Measurements from ENCODE around the gene MRPL41.
A peak's percentile ranks its signal among the peaks of the same experiment; 100 is the strongest.
"Not testable (repeated sequence)": the region's sequence is repeated elsewhere in the genome, so short reads cannot be mapped to it uniquely, and the experiment has no call there.

Gene MRPL41

DNA sequence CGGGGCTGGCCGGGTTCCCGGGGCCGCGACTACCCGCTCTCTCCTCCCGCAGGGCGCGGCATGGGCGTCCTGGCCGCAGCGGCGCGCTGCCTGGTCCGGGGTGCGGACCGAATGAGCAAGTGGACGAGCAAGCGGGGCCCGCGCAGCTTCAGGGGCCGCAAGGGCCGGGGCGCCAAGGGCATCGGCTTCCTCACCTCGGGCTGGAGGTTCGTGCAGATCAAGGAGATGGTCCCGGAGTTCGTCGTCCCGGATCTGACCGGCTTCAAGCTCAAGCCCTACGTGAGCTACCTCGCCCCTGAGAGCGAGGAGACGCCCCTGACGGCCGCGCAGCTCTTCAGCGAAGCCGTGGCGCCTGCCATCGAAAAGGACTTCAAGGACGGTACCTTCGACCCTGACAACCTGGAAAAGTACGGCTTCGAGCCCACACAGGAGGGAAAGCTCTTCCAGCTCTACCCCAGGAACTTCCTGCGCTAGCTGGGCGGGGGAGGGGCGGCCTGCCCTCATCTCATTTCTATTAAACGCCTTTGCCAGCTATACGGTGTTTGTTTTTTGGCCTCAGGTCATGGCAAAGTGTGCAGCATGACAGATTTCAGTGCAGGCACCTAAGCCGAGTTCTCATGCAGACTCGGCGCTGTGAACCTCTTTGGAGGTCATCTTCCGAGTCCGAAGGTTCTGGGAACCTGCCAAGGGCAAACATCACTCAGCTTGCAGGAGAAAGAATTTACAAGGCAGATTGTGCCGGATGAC, 516 bp downstream of the MRPL41 start:
- no peak for DNase-seq
- Histone ChIP-seq H3K4me3 (ENCODE audit: low read depth, low read length) (peak overlapping the region; percentile 81), H3K4me1 (peaks cover 6% of the 10 kb centered on the region), H3K9me3 (no peaks in the 10 kb centered on the region), H3K27me3 (no peaks in the 10 kb centered on the region), H3K36me3 (peaks cover 37% of the 10 kb centered on the region)
- no peak for TF ChIP-seq CTCF (IDR thresholded peaks at IDR 0.05; ENCODE audit: low read depth, low read length)

DNA sequence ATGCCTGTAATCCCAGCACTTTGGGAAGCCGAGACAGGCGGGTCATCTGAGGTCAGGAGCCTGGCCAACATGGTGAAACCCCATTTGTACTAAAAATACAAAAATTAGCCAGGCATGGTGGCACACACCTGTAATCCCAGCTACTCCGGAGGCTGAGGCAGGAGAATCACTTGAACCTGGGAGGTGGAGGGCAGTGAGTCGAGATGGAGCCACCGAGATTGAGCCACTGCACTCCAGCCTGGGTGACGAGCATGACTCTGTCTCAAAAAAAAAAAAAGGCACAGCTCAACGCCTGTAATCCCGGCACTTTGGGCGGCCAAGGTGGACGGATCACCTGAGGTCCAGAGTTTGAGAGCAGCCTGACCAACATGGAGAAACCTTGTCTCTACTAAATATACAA, 2.0 kb downstream of the MRPL41 start:
- H3K9me3 ChIP-seq; H3K27me3 ChIP-seq; H3K4me3 ChIP-seq (ENCODE audit: low read depth, low read length); DNase-seq; H3K4me1 ChIP-seq: not testable (repeated sequence)
- H3K36me3 ChIP-seq: peaks cover 51% of the 10 kb centered on the region

DNA sequence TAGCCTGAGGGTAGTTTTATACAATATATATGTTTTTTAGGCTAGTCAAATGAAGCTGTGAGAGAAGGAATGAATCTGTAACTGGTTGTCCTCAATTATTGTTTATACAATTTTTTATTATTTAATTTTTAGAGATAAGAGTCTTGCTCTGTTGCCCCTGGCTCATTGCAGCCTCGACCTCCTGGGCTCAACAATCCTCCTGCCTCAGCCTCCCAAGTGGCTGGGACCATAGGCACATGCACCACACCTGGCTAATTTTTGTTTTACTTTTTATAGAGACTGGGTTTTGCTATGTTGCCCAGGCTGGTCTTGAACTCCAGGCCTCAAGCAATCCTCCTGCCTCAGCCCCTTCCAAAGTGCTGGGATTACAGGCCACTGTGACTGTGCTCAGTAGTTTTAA, 2.7 kb downstream of the MRPL41 start:
- H3K4me1 ChIP-seq: peaks cover 6% of the 10 kb centered on the region
- DNase-seq: no peak
- no peak for TF ChIP-seq CTCF (IDR thresholded peaks at IDR 0.05; ENCODE audit: low read depth, low read length)
- peaks cover 56% of the 10 kb centered on the region for H3K36me3 ChIP-seq
- H3K4me3 ChIP-seq (ENCODE audit: low read depth, low read length): no peak overlapping the region
- H3K9me3 ChIP-seq: no peaks in the 10 kb centered on the region
- H3K27me3 ChIP-seq: no peaks in the 10 kb centered on the region

DNA sequence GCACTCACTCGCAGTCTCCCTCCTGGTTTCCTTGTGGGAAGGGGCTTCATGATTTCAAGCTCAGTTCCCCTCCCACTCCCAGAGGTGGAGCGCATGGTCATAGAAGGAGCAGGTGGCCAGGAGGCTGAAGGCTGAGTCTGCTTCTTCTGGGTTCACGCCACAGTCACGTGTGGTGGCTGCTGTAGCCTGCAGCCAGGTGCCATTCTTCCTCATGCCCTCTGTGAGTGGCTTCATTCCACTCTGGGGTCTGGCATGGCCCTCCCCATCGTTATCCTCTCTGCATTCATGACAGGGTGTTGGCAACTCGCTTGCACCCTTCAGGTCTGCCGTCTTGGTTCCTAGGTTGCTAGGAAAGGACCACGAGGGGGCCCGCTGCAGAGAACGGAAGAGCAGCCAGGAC, 3.5 kb downstream of the MRPL41 start:
- peaks cover 62% of the 10 kb centered on the region for H3K36me3 ChIP-seq
- peaks cover 1% of the 10 kb centered on the region for H3K4me1 ChIP-seq
- H3K27me3 ChIP-seq: no peaks in the 10 kb centered on the region
- DNase-seq: no peak
- no peaks in the 10 kb centered on the region for H3K9me3 ChIP-seq
- TF ChIP-seq CTCF (IDR thresholded peaks at IDR 0.05; ENCODE audit: low read depth, low read length): no peak
- no peak overlapping the region for H3K4me3 ChIP-seq (ENCODE audit: low read depth, low read length)

GRCh38 chr9:137556069-137556838, 4.6 kb downstream of the MRPL41 start:
- Histone ChIP-seq H3K36me3 (peaks cover 67% of the 10 kb centered on the region), H3K9me3 (no peaks in the 10 kb centered on the region), H3K27me3 (no peaks in the 10 kb centered on the region), H3K4me1 (no peaks in the 10 kb centered on the region), H3K4me3 (ENCODE audit: low read depth, low read length) (no peak overlapping the region)
- DNase-seq: no peak
- no peak for TF ChIP-seq CTCF (IDR thresholded peaks at IDR 0.05; ENCODE audit: low read depth, low read length)

GRCh38 chr9:137558127-137558526, 6.4 kb downstream of the MRPL41 start:
- Histone ChIP-seq H3K4me3 (ENCODE audit: low read depth, low read length) (no peak overlapping the region), H3K27me3 (no peaks in the 10 kb centered on the region), H3K36me3 (peaks cover 72% of the 10 kb centered on the region), H3K4me1 (no peaks in the 10 kb centered on the region), H3K9me3 (no peaks in the 10 kb centered on the region)
- TF ChIP-seq CTCF (IDR thresholded peaks at IDR 0.05; ENCODE audit: low read depth, low read length): no peak
- DNase-seq: no peak

Data from BE2C (cell line).